Islet precursor cell (in vitro differentiated cells): ENCODE data around the gene STARD7.
"Not testable (repeated sequence)": the region's sequence is repeated elsewhere in the genome, so short reads cannot be mapped to it uniquely, and the experiment has no call there.

Experiments used
- DNase-seq: peaks from one replicate; pipeline ENCODE4 v3.0.0-alpha.2; 2018

STARD7 gene

GRCh38 chr2:96191937-96192670 is 16.5 kb downstream of the STARD7 start:
- no peak for DNase-seq

- no peak for DNase-seq
These were observed 19.7 kb downstream of the STARD7 start for GRCh38 chr2:96188821-96189526.

- DNase-seq, result no peak
These were observed 22.1 kb downstream of the STARD7 start for GRCh38 chr2:96186562-96186961.

GRCh38 chr2:96185516-96185915 is 23.1 kb downstream of the STARD7 start:
- no peak for DNase-seq

GRCh38 chr2:96184989-96185388 is 23.6 kb downstream of the STARD7 start:
- DNase-seq, result no peak

GRCh38 chr2:96184188-96184587 is 24.4 kb downstream of the STARD7 start:
- no peak for DNase-seq

- no peak for DNase-seq
These were observed 27.1 kb downstream of the STARD7 start for GRCh38 chr2:96181529-96181928.

GRCh38 chr2:96180521-96180920 is 28.1 kb downstream of the STARD7 start:
- no peak for DNase-seq

- DNase-seq, result no peak
These were observed 28.6 kb downstream of the STARD7 start for GRCh38 chr2:96180002-96180401.

GRCh38 chr2:96176661-96177060 is 32.0 kb downstream of the STARD7 start:
- no peak for DNase-seq

GRCh38 chr2:96175951-96176350 is 32.7 kb downstream of the STARD7 start:
- no peak for DNase-seq

GRCh38 chr2:96174251-96175144 is 34.1 kb downstream of the STARD7 start:
- DNase-seq, result peak; percentile 87

- DNase-seq, result no peak
These were observed 36.8 kb downstream of the STARD7 start for GRCh38 chr2:96171831-96172230.

GRCh38 chr2:96170626-96171025 is 38.0 kb downstream of the STARD7 start:
- DNase-seq, result no peak

GRCh38 chr2:96169868-96170507 is 38.6 kb downstream of the STARD7 start:
- DNase-seq, result no peak

GRCh38 chr2:96167407-96168013 is 41.1 kb downstream of the STARD7 start:
- DNase-seq, result no peak

GRCh38 chr2:96164459-96165184 is 44.0 kb downstream of the STARD7 start:
- peak; percentile 83 for DNase-seq

GRCh38 chr2:96163768-96164429 is 44.7 kb downstream of the STARD7 start:
- no peak for DNase-seq

GRCh38 chr2:96163415-96163767 is 45.2 kb downstream of the STARD7 start:
- DNase-seq, result no peak

GRCh38 chr2:96161898-96162297 is 46.7 kb downstream of the STARD7 start:
- DNase-seq, result no peak

- DNase-seq, result not testable (repeated sequence)
These were observed 48.3 kb downstream of the STARD7 start for GRCh38 chr2:96160366-96160765.
